ENCODE results near the gene TDRKH. TPM values are rescaled to one million over a fixed set of nuclear protein-coding genes. Genes with fewer than 3 reads are reported as not detected.

Gene TDRKH
- 8.9 and 10.0 TPM in 2 replicates for total RNA-seq (ENCODE audit: low replicate concordance)
- long read RNA-seq, partial matches to known transcripts, result 4 of 20 reads
- long read RNA-seq, other reads (novel, unspliced or antisense), result 9 of 20 reads

- peak within 1 kb of the TSS; percentile 92 for H3K27ac Mint-ChIP-seq
Observed at GRCh38 chr1:151790071-151790939, at the start of gene TDRKH. TSS of gene TDRKH (minus strand) at chr1:151790500. CDS start at chr1:151783022, 7,478 bp downstream.

GRCh38 chr1:151839457-151840403 is 49.4 kb upstream of the TDRKH start, which contains the start of gene C2CD4D:
TSS of gene C2CD4D (minus strand) at chr1:151839820. CDS start at chr1:151838989, 831 bp downstream.
- H3K27me3 Mint-ChIP-seq, result peaks cover 70% of the 10 kb centered on the region
- H3K4me3 Mint-ChIP-seq, result peak within 1 kb of the TSS; percentile 88
- TF ChIP-seq CTCF (conservative IDR thresholded peaks at IDR 0.05), result no peak
- peaks cover 8% of the 10 kb centered on the region for H3K36me3 Mint-ChIP-seq
- no peaks in the 10 kb centered on the region for H3K9me3 Mint-ChIP-seq
- DNase-seq (ENCODE audit: extremely low spot score, unreplicated experiment), result no peak
- H3K4me1 Mint-ChIP-seq (ENCODE audit: unreplicated experiment), result peaks cover 13% of the 10 kb centered on the region
- H3K27ac Mint-ChIP-seq, result peak within 1 kb of the TSS; percentile 92

More at GRCh38 chr1:151790071-151790939, at the start of gene TDRKH:
- peak; percentile 98 for DNase-seq (ENCODE audit: extremely low spot score, unreplicated experiment)
- peak within 1 kb of the TSS; percentile 97 for H3K4me3 Mint-ChIP-seq
- H3K4me1 Mint-ChIP-seq (ENCODE audit: unreplicated experiment), result peaks cover 7% of the 10 kb centered on the region
- peak; percentile 58 for TF ChIP-seq CTCF (conservative IDR thresholded peaks at IDR 0.05)
- H3K36me3 Mint-ChIP-seq, result peaks cover 4% of the 10 kb centered on the region
- peaks cover 19% of the 10 kb centered on the region for H3K27me3 Mint-ChIP-seq
- H3K9me3 Mint-ChIP-seq, result no peaks in the 10 kb centered on the region

- H3K27ac Mint-ChIP-seq, result no peak overlapping the region
- TF ChIP-seq CTCF (conservative IDR thresholded peaks at IDR 0.05), result no peak
- H3K9me3 Mint-ChIP-seq, result no peaks in the 10 kb centered on the region
- H3K4me1 Mint-ChIP-seq (ENCODE audit: unreplicated experiment), result peaks cover 13% of the 10 kb centered on the region
- peaks cover 8% of the 10 kb centered on the region for H3K36me3 Mint-ChIP-seq
- peaks cover 66% of the 10 kb centered on the region for H3K27me3 Mint-ChIP-seq
- no peak for DNase-seq (ENCODE audit: extremely low spot score, unreplicated experiment)
- H3K4me3 Mint-ChIP-seq, result peak overlapping the region; percentile 88
Observed at GRCh38 chr1:151839082-151839412, 48.7 kb upstream of the TDRKH start.

- Mint-ChIP-seq H3K4me3 (peak overlapping the region; percentile 88), H3K27me3 (peaks cover 66% of the 10 kb centered on the region), H3K27ac (no peak overlapping the region), H3K9me3 (no peaks in the 10 kb centered on the region), H3K4me1 (ENCODE audit: unreplicated experiment) (peaks cover 13% of the 10 kb centered on the region), H3K36me3 (peaks cover 8% of the 10 kb centered on the region)
- TF ChIP-seq CTCF (conservative IDR thresholded peaks at IDR 0.05), result no peak
- no peak for DNase-seq (ENCODE audit: extremely low spot score, unreplicated experiment)
Observed at GRCh38 chr1:151838222-151839081, 48.2 kb upstream of the TDRKH start.

GRCh38 chr1:151837884-151838221 is 47.6 kb upstream of the TDRKH start:
- Mint-ChIP-seq H3K9me3 (no peaks in the 10 kb centered on the region), H3K27me3 (peaks cover 61% of the 10 kb centered on the region), H3K4me1 (ENCODE audit: unreplicated experiment) (peaks cover 13% of the 10 kb centered on the region), H3K4me3 (peak overlapping the region; percentile 81), H3K36me3 (peaks cover 8% of the 10 kb centered on the region), H3K27ac (peak overlapping the region; percentile 92)
- DNase-seq (ENCODE audit: extremely low spot score, unreplicated experiment), result no peak
- no peak for TF ChIP-seq CTCF (conservative IDR thresholded peaks at IDR 0.05)
